ENCODE data around the gene APBA2.
A peak's percentile ranks its signal among the peaks of the same experiment; 100 is the strongest.
"Not testable (repeated sequence)": the region's sequence is repeated elsewhere in the genome, so short reads cannot be mapped to it uniquely, and the experiment has no call there.

The APBA2 gene

DNA sequence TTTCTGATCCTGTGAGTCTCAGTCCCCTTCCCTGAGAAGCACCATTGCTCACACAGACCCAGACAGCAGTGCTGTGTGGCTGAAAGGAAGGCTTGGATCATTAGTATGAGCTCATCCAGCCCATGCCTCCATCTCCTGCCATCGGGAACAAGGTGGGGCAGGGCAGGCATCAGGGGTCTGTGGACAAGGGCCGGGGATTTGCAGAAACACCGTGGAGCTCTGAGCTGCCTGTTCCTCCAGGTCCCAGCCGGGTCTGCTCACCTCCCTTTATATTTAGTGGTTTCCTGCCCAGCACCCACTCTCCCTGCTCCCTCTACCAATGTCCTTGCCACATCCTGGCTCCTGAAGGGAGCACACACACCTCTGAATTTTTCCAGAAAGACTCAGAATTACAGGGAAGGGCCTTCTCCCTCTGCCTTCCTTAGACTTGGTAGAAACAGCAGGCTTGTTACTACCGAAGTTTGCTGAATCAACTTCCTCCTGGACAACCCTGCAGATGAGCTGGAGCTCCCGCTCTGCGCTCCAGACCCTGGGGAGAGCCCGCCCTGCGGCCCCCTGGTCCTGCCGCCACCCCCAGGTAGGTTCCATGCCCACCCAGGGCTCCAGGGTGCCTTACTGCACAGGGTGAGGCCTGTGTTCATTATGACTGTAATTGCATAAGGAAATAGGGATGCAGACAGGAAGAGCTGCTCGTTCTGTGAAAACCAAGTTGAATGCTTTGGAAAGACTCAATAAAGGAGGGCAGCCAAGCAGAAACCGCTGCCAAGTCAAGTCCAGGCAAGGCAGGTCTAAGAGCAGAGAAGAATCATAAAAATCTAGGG is 255.7 kb downstream of the APBA2 start:
- no peak for DNase-seq

DNA sequence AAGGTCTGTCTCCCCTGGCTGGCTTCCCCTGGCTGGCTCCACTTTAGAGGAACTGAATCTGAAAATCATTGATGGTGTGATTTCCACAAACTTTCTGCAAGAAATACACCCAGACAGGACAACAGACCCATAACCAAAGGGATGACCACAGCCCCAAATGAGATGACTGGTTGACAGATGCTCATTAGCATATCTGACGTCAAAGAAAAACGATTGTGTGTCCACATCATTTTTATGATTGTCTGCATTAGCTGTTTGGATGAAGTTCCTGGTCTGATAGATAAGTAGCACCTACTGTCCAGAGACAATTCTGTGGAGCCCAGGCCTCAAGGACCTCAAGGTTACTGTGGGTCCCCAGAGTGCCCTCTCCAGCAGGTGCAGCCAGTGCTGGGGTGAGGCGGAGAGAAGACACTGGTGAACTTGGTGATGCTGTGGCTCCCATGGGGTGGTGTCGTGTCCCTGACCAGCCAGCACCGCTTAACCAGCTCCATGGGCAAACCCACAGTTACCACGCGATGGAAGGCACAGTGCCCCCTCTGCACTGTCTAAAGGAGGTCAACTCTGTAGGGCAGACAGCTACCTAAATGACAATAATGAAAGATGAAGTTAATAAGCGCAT is 256.5 kb downstream of the APBA2 start:
- peak in 1 of 3 donors; percentile 4 for DNase-seq

DNA sequence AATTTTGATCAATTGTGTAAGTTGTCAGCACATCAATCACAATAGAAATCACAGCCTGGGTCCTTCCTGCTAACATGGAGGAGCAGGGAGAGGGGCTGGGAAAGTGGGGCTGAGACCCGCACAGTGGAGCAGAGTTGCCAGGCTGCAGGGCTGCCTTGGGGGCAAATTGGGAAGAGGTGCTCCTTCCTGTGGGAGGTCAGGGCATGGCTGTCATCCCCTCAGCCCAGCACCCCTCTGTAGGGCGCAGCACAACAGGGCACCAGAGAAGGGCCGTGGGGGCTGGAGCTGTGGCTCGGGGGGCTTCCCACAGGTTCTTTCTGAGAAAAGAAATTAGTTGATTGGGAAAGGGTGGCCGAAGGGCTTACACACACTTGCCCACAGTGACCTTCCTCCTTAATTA is 257.5 kb downstream of the APBA2 start:
- DNase-seq = no peak

DNA sequence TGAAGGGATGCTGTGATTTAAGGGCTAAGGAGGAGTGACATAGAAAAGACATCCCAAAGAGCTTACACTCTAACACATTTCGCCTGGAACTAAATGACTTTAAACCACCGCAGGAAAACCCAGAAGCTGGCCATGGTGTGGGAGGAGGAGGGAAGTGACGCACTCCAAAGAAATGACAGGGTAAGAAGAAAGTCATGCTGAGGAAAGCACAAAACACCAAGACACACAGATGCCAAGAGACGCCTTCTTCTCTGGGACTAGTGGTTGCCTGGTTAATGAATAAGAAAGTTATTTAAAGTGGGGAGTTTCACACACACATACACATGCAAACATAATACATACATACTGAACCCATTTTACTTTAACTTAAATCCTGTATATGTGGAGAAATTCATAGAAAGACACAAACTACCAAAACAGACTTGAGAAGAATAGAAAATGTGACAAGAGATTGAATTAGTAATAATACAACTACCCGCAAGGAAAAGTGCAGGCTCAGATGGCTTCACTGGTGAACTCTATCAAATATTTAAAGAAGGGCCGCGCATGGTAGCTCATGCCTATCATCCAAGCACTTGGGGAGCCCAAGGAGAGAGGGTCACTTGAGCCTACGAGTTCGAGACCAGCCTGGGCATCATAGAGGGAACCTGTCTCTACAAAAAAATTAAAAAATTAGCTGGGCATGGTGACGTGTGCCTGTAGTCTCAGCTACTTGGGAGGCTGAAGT is 258.3 kb downstream of the APBA2 start:
- no peak for DNase-seq

DNA sequence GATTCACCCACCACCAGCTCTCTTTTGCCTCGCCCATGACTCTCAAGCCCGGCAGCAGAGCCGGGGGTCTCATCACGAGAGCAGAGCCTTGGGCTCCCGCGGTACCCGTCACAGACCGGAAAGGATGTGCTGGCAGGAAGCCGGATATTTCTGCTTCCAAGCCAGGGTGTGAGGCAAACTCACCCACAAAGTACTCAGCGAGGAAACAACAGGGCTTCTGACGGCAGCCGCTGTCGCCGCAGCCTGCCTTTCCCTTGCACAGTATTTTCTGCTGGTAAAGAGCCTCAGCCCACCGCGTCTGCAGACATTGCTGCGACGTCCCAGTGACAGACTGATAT is 263.9 kb downstream of the APBA2 start:
- DNase-seq = no peak

DNA sequence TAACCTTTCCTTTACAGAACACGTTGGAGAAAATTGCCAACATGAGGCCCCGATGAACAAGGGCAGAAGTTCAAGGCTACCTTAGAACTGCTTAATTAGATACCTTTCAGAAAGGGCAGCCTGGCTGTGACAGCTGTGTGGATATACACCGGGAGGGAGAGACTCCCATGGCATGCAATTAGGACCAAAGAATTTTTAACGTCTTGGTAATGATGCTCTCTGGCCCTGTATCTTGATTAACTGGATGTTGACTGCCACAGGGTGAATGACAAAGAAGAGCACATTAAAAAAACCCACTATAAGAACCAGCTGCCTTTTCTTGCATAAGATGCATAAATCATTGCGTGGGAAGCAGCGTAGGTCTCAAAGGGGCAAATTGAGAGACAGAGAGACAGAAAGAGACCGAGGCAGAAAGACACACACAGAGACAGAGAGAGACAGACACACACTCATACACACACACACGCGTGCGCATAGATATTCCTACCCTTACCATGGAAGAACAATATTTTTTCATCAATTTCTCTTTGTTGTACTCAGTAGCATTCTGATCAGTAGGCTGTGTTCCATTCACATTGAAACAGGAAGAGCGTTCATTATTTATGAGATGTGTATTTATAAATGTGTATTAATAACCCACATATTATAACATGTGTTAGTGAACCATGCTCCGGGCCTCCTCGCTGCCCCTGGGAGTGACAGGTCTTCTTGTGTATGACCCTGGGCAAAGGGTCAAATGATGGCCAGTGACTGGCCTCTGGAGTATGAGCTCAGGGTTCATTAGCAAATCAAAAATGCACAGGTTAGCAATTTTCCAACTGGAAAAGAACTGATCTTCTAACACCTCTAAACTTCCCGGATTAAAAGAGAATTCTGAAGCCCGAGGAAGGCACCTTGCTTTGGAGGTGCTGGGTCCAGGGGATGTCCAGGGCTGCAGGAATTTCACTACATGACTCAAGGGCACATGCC is 265.0 kb downstream of the APBA2 start:
- DNase-seq = no peak

DNA sequence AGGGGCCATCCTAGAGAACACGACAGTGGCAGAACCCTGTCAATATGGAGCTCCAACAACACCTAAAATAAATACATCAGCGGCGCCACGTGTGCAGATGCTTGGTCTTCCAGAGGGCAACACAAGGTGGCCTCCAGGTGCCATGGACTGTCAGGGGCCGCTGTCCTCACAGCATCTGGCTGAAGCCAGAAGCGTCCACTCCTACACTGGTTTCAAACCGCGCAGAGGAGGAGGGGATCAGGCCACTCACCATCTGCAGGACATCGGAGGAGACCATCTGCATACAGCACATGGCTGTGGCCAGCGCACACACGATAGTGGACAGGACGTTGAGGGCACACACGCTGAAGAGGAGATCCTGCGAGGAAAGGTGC is 265.7 kb downstream of the APBA2 start:
- no peak for DNase-seq

DNA sequence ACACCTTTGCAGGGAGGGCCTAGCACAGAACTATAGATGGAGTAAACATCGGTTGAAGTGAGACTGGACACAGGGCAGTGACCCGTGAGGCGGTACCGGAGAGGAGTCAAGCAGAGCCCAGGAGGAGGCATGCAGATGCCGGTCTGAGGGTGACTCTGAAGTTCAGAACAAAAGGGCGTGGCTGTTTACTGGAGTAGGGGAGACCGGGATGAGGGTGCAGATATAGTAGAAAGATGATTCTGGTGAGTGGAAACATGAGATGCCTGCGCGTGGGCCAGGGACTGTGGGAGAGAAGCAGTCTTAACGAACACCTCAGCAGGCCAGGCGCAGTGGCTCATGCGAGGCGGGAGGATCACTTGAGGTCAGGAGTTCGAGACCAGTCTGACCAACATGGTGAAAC is 270.7 kb downstream of the APBA2 start:
- DNase-seq = no peak

DNA sequence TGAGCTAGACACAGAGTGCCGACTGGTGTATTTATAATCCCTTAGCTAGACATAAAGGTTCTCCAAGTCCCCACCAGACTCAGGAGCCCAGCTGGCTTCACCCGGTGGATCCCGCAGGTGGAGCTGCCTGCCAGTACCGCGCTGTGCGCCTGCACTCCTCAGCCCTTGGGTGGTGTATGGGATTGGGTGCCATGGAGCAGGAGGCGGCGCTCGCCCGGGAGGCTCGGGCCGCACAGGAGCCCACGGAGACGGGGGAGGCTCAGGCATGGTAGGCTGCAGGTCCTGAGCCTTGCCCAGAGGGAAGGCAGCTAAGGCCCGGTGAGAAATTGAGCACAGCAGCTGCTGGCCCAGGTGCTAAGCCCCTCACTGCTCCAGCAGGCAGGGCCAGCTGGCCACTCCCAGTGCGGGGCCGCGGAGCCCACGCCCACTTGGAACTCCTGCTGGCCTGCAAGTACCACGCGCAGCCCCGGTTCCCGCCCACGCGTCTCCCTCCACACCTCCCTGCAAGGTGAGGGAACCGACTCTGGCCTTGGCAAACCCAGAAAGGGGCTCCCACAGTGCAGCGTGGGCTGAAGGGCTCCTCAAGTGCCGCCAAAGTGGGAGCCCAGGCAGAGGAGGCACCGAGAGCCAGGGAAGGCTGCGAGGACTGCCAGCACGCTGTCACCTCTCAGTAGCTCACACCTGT is 274.1 kb downstream of the APBA2 start:
- no peak for DNase-seq

DNA sequence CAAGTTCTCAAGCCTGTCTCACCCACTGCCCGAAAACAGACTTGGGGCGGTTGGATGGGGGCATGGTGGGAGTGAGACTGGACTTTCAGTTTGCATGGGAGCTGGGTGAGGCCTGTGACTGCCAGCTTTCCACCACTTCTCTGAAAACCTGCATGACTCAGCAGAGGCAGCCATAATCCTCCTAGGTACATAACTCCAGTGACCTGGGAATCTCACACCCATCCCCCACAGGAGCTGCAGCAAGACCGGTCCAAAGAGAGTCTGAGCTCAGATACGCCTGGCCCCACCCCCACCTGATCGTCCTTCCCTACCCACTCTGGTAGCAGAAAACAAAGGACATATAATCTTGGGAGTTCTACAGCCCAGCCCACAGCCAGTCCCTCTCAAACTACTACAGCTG is 276.6 kb downstream of the APBA2 start:
- no peak for DNase-seq

DNA sequence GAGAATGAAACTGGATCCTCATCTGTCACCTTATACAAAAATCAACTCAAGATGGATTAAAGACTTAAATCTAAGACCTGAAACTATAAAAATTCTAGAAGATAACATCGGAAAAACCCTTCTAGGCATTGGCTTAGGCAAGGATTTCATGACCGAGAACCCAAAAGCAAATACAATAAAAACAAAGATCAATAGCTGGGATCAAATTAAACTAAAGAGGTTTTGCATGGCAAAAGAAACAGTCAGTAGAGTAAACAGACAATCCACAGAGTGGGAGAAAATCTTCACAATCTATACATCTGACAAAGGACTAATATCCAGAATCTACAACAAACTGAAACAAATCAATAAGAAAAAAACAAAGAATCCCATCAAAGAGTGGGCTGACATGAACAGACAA is 281.3 kb downstream of the APBA2 start:
- not testable (repeated sequence) for DNase-seq
